HG03558 (cell line): ENCODE results near the gene NINJ2.

ENCODE experiments used
- ATAC-seq: cut with Tn5 transposase; IDR thresholded peaks from one replicate; pipeline ENCODE4 v1.9.1; 2021; ENCODE audit warnings: moderate number of reproducible peaks; ENCODE audit not compliant: unreplicated experiment; ENCODE audit errors: extremely low read depth

NINJ2 gene

GRCh38 chr12:674272-674781, 11.1 kb upstream of the NINJ2 start:
- peak; percentile 67 for ATAC-seq

GRCh38 chr12:673849-674248, 10.6 kb upstream of the NINJ2 start:
- ATAC-seq = no peak

GRCh38 chr12:669576-669945, 6.3 kb upstream of the NINJ2 start:
- ATAC-seq = no peak

GRCh38 chr12:668090-668481, 4.8 kb upstream of the NINJ2 start:
- ATAC-seq = no peak

- ATAC-seq = no peak
Observed at GRCh38 chr12:666766-667308, 3.6 kb upstream of the NINJ2 start.

- no peak for ATAC-seq
Observed at GRCh38 chr12:666066-666465, 2.8 kb upstream of the NINJ2 start.

- no peak for ATAC-seq
Observed at GRCh38 chr12:664779-665092, 1.5 kb upstream of the NINJ2 start.

- ATAC-seq = no peak
Observed at GRCh38 chr12:664075-664778, 982 bp upstream of the NINJ2 start.

GRCh38 chr12:662566-663292, 516 bp downstream of the NINJ2 start:
- no peak for ATAC-seq

GRCh38 chr12:661720-662486, 1.3 kb downstream of the NINJ2 start:
- ATAC-seq = no peak

- no peak for ATAC-seq
Observed at GRCh38 chr12:659090-659683, 4.1 kb downstream of the NINJ2 start.

- ATAC-seq = no peak
Observed at GRCh38 chr12:650983-651382, 12.3 kb downstream of the NINJ2 start.

- no peak for ATAC-seq
Observed at GRCh38 chr12:647385-648085, 15.7 kb downstream of the NINJ2 start.

- no peak for ATAC-seq
Observed at GRCh38 chr12:646442-647384, 16.5 kb downstream of the NINJ2 start.

GRCh38 chr12:645563-646071, 17.6 kb downstream of the NINJ2 start:
- no peak for ATAC-seq

- no peak for ATAC-seq
Observed at GRCh38 chr12:644818-645552, 18.3 kb downstream of the NINJ2 start.

GRCh38 chr12:644303-644639, 19.0 kb downstream of the NINJ2 start:
- ATAC-seq = no peak
